Measurements from ENCODE around the gene KLHDC1.

- no peak for TF ChIP-seq REST (tag by site-specific recombination; IDR thresholded peaks at IDR 0.05)
- TF ChIP-seq ZSCAN18 (tag by site-specific recombination; IDR thresholded peaks at IDR 0.05): no peak
- TF ChIP-seq CTCF (tag by site-specific recombination; IDR thresholded peaks at IDR 0.05): no peak
- no peak for TF ChIP-seq ZBTB44 (tag by site-specific recombination; IDR thresholded peaks at IDR 0.05)
These were observed 93.4 kb downstream of the KLHDC1 start for GRCh38 chr14:49786315-49786714.

All from HEK293 (cell line).